H1 (cell line): ENCODE results near the gene PWP1. TPM values are rescaled to one million over a fixed set of nuclear protein-coding genes. Genes with fewer than 3 reads are reported as not detected.

ENCODE experiments used
- CTCF ChIA-PET: fragments of 300-600 bp; sonication (Branson Sonifier 250); formaldehyde crosslinking; loops from one replicate; lab custom pipeline; 2021; ENCODE audit not compliant: partially characterized antibody; lab: Charles Lee
- POLR2A ChIA-PET: fragments of 300-600 bp; sonication (Branson Sonifier 250); formaldehyde crosslinking; loops from one replicate; lab custom pipeline; 2021; ENCODE audit warnings: inconsistent platforms; ENCODE audit not compliant: partially characterized antibody; lab: Charles Lee
- DNase-seq, 2 experiments: peaks; one replicate each; pipeline versions ENCODE4 v3.0.0 to v3.0.0-alpha.2; 2010 to 2022; ENCODE audit warnings: low spot score in 2 of 2, low read depth in 1 of 2, mixed read lengths in 1 of 2
- FAIRE-seq: peaks from 2 replicates; lab custom pipeline; 2011; peaks lifted over from hg19 to GRCh38; lab: Jason Lieb, UNC
- H2AFZ ChIP-seq: 2 replicates; pipeline ENCODE4 v1.8.1; 2012; ENCODE audit warnings: low read length, inconsistent platforms
- H2AK5ac ChIP-seq: 2 replicates; pipeline ENCODE4 v1.6.1; 2013; ENCODE audit warnings: low read depth, low read length
- H2BK120ac ChIP-seq: replicated peaks from 2 replicates; pipeline ENCODE3; 2013; ENCODE audit warnings: low read depth, low read length, inconsistent platforms
- H2BK12ac ChIP-seq: 2 replicates; pipeline ENCODE4 v1.6.1; 2013; ENCODE audit warnings: low read depth, low read length
- H2BK15ac ChIP-seq: 2 replicates; pipeline ENCODE4 v1.6.1; 2013; ENCODE audit warnings: low read length
- H2BK20ac ChIP-seq: 2 replicates; pipeline ENCODE4 v1.6.1; 2013; ENCODE audit warnings: low read length
- H2BK5ac ChIP-seq: 2 replicates; pipeline ENCODE4 v1.6.1; 2013; ENCODE audit warnings: low read depth, low read length
- H3K14ac ChIP-seq: 2 replicates; pipeline ENCODE4 v1.6.1; 2013; ENCODE audit warnings: inconsistent platforms; ENCODE audit not compliant: insufficient read length
- H3K18ac ChIP-seq: 2 replicates; pipeline ENCODE4 v1.6.1; 2013; ENCODE audit warnings: low read length; ENCODE audit errors: extremely low read depth
- H3K23ac ChIP-seq: 2 replicates; pipeline ENCODE4 v1.6.1; 2013; ENCODE audit warnings: inconsistent platforms; ENCODE audit not compliant: insufficient read length
- H3K23me2 ChIP-seq: 2 replicates; pipeline ENCODE4 v1.6.1; 2013; ENCODE audit warnings: low read depth, low read length
- H3K27ac ChIP-seq: 2 replicates; pipeline ENCODE4 v1.6.1; 2011; ENCODE audit warnings: low read depth, low read length, inconsistent platforms
- H3K27me3 ChIP-seq, 4 experiments: replicated peaks in 1 of 4; 1 replicate in 1 of 4; 2 replicates in 3 of 4; pipeline versions ENCODE4 v1.6.1 to v1.8.1; 2011 to 2013; ENCODE audit warnings: low read length in 3 of 4, mild to moderate bottlenecking in 3 of 4, inconsistent platforms in 2 of 4, mixed read lengths in 2 of 4, moderate library complexity in 1 of 4; ENCODE audit not compliant: control insufficient read depth in 3 of 4, insufficient read depth in 3 of 4; ENCODE audit errors: extremely low read depth in 1 of 4
- H3K36me3 ChIP-seq, 4 experiments: 2 replicates each; pipeline versions ENCODE4 v1.6.1 to v1.8.1; 2011 to 2013; ENCODE audit warnings: mild to moderate bottlenecking in 4 of 4, low read length in 3 of 4, moderate library complexity in 2 of 4, control low read depth in 1 of 4, inconsistent platforms in 1 of 4; ENCODE audit not compliant: insufficient read depth in 4 of 4, control insufficient read depth in 2 of 4
- H3K4ac ChIP-seq: replicated peaks from 2 replicates; pipeline ENCODE3; 2013; ENCODE audit warnings: low read length, low read depth, mixed read lengths, inconsistent platforms; ENCODE audit not compliant: insufficient read length
- H3K4me1 ChIP-seq, 4 experiments: replicated peaks in 1 of 4; 1 replicate in 1 of 4; 2 replicates in 3 of 4; pipeline versions ENCODE4 v1.6.1 to v1.8.1; 2011 to 2013; ENCODE audit warnings: low read length in 3 of 4, inconsistent platforms in 2 of 4, mixed read lengths in 1 of 4; ENCODE audit not compliant: insufficient read depth in 4 of 4, control insufficient read depth in 3 of 4
- H3K4me2 ChIP-seq, 2 experiments: 2 replicates each; pipeline versions ENCODE4 v1.6.1 to v1.8.1; 2011 to 2013; ENCODE audit warnings: low read depth in 2 of 2, low read length in 2 of 2, control low read depth in 1 of 2, inconsistent platforms in 1 of 2, mild to moderate bottlenecking in 1 of 2; ENCODE audit not compliant: insufficient read depth in 1 of 2
- H3K4me3 ChIP-seq, 4 experiments: fragments of 200-600, 300-600 bp in 1 of 4; sonication (generic), shearing (Covaris generic), sonication (Bioruptor Twin) in 1 of 4; 2 replicates each; pipeline versions ENCODE4 v1.5.1 to v1.8.1; 2011 to 2016; ENCODE audit warnings: low read length in 4 of 4, low read depth in 3 of 4, control low read depth in 2 of 4, inconsistent platforms in 2 of 4, mild to moderate bottlenecking in 2 of 4, mixed read lengths in 1 of 4, moderate library complexity in 1 of 4; ENCODE audit not compliant: insufficient read depth in 2 of 4; ENCODE audit errors: extremely low read depth in 1 of 4
- H3K56ac ChIP-seq: replicated peaks from 2 replicates; pipeline ENCODE3; 2013; ENCODE audit warnings: low read depth, mild to moderate bottlenecking, mixed read lengths, low read length, inconsistent platforms; ENCODE audit not compliant: insufficient read length
- H3K79me1 ChIP-seq: 2 replicates; pipeline ENCODE4 v1.6.1; 2013; ENCODE audit warnings: low read depth, low read length, control low read depth
- H3K79me2 ChIP-seq, 2 experiments: 2 replicates each; pipeline versions ENCODE4 v1.6.1 to v1.8.1; 2012 to 2013; ENCODE audit warnings: low read length in 2 of 2, mild to moderate bottlenecking in 2 of 2, inconsistent platforms in 1 of 2; ENCODE audit not compliant: insufficient read depth in 2 of 2, control insufficient read depth in 1 of 2
- H3K9ac ChIP-seq, 4 experiments: replicated peaks in 1 of 4; 1 replicate in 1 of 4; 2 replicates in 3 of 4; pipeline versions ENCODE4 v1.6.1 to v1.8.1; 2011 to 2013; ENCODE audit warnings: low read depth in 3 of 4, low read length in 3 of 4, control low read depth in 2 of 4, mild to moderate bottlenecking in 2 of 4, moderate library complexity in 2 of 4, inconsistent platforms in 1 of 4; ENCODE audit errors: extremely low read depth in 1 of 4
- H3K9me3 ChIP-seq, 2 experiments: 2 replicates each; pipeline versions ENCODE4 v1.6.1 to v1.8.1; 2012 to 2013; ENCODE audit warnings: mild to moderate bottlenecking in 2 of 2, moderate library complexity in 2 of 2, control low read depth in 1 of 2, inconsistent platforms in 1 of 2, low read depth in 1 of 2, low read length in 1 of 2, mixed read lengths in 1 of 2; ENCODE audit not compliant: insufficient read depth in 2 of 2
- H4K20me1 ChIP-seq, 2 experiments: replicated peaks in 1 of 2; 2 replicates each; pipeline versions ENCODE3 to v1.8.1; 2011 to 2013; ENCODE audit warnings: inconsistent platforms in 2 of 2, low read length in 2 of 2, mild to moderate bottlenecking in 1 of 2; ENCODE audit not compliant: insufficient read depth in 2 of 2, control insufficient read depth in 1 of 2
- H4K5ac ChIP-seq: 2 replicates; pipeline ENCODE4 v1.6.1; 2013; ENCODE audit warnings: low read length, low read depth, mixed read lengths, inconsistent platforms; ENCODE audit not compliant: insufficient read length
- H4K8ac ChIP-seq: 2 replicates; pipeline ENCODE4 v1.8.0; 2013; ENCODE audit warnings: mild to moderate bottlenecking, moderate library complexity, low read length, inconsistent platforms; ENCODE audit not compliant: insufficient read depth; ENCODE audit errors: extremely low read depth
- H4K91ac ChIP-seq: replicated peaks from 2 replicates; pipeline ENCODE3; 2013; ENCODE audit warnings: low read length, mixed read lengths, inconsistent platforms; ENCODE audit not compliant: insufficient read length
- ATF2 ChIP-seq: IDR thresholded peaks from 2 replicates; pipeline ENCODE4 v1.6.1; 2012; ENCODE audit warnings: low read length, inconsistent platforms
- CTBP2 ChIP-seq: IDR thresholded peaks from 2 replicates; pipeline ENCODE4 v1.7.0; 2011; ENCODE audit warnings: borderline replicate concordance, mild to moderate bottlenecking, moderate library complexity, mixed read lengths, low read length; ENCODE audit not compliant: insufficient read depth, insufficient read length
- HDAC6 ChIP-seq: IDR thresholded peaks from one replicate; pipeline ENCODE4 v1.7.1; 2012; ENCODE audit warnings: low read depth, mild to moderate bottlenecking, inconsistent platforms, low read length, moderate library complexity
- MAFK ChIP-seq: IDR thresholded peaks from 2 replicates; pipeline ENCODE4 v1.6.1; 2012; ENCODE audit warnings: low read depth, mild to moderate bottlenecking, improper control_type of control experiment, low read length
- RAD21 ChIP-seq, 2 experiments: IDR thresholded peaks in 1 of 2; conservative IDR thresholded peaks in 1 of 2; 2 replicates each; pipeline ENCODE4 v1.6.1; 2011; ENCODE audit warnings: low read depth in 2 of 2, low read length in 2 of 2, improper control_type of control experiment in 1 of 2, inconsistent platforms in 1 of 2, mild to moderate bottlenecking in 1 of 2, moderate library complexity in 1 of 2
- SIN3A ChIP-seq, 2 experiments: IDR thresholded peaks in 1 of 2; conservative IDR thresholded peaks in 1 of 2; 2 replicates each; pipeline ENCODE4 v1.6.1; 2011 to 2012; ENCODE audit warnings: low read length in 2 of 2, improper control_type of control experiment in 1 of 2, low read depth in 1 of 2, mild to moderate bottlenecking in 1 of 2
- WGBS, 2 experiments: shearing (Covaris generic) in 1 of 2; methylation state at CpG; one replicate each; pipeline versions ENCODE4 v1.1.6 to v1.1.7; 2013 to 2015; ENCODE audit warnings: low lambda C conversion rate in 2 of 2, mixed read lengths in 2 of 2, inconsistent platforms in 1 of 2, low coverage in 1 of 2, missing lambda C conversion rate in 1 of 2; ENCODE audit not compliant: insufficient replicate concordance in 2 of 2, insufficient coverage in 1 of 2, insufficient read length in 1 of 2; ENCODE audit errors: extremely low coverage in 1 of 2, missing lambda C conversion rate in 1 of 2; 5-methylcytosine and 5-hydroxymethylcytosine counted together
- polyA plus RNA-seq, 7 experiments: library from polyadenylated mRNA; depleted of rRNA in 3 of 7; stranded (reverse) in 5 of 7; unstranded in 2 of 7; fragments of >200 nt in 5 of 7; fragments of 200-250 nt in 2 of 7; gene quantifications; 1 replicate in 5 of 7; 2 replicates in 1 of 7; 4 replicates in 1 of 7; pipeline versions ENCODE4 v1.2.1 to v1.2.3, GENCODE V29; 2011 to 2013; ENCODE audit warnings: missing spikeins in 2 of 7, mixed read lengths in 2 of 7
- total RNA-seq: library from RNA; stranded (reverse); fragmentation: NEBNext Ultra II Directional; extraction: Animal tissue kit (Norgen Biotek cat#: 25700); gene quantifications from 2 replicates; pipeline ENCODE4 v1.2.1, GENCODE V29; 2021

The PWP1 gene
- total and polyA plus RNA-seq, 2 of the 8 experiments (the other 6 are each of a cell fraction or from before 2014, with no cell fraction given), result 57.8 to 78.5 TPM

- WGBS, 2 experiments, result 84% methylated on average over 10 of the region's 10 CpGs; no CpG with 5 or more reads in 1 of the 2 experiments
- no peak for TF ChIP-seq CTBP2
- no peak for TF ChIP-seq SIN3A (conservative IDR thresholded peaks at IDR 0.05 in 1 of 2, IDR thresholded peaks at IDR 0.05 in 1 of 2; ENCODE audit: low read depth in 1 of 2, low read length in 2 of 2)
- no peak for TF ChIP-seq RAD21 (IDR thresholded peaks at IDR 0.05 in 1 of 2, conservative IDR thresholded peaks at IDR 0.05 in 1 of 2; ENCODE audit: low read depth in 2 of 2, low read length in 2 of 2)
- TF ChIP-seq HDAC6, result no peak
- TF ChIP-seq MAFK, result no peak
- no peak for TF ChIP-seq ATF2
Observed at GRCh38 chr12:107650977-107651376, 34.6 kb upstream of the PWP1 start.

More at GRCh38 chr12:107650977-107651376, 34.6 kb upstream of the PWP1 start:
- Histone ChIP-seq H3K27ac (no peak overlapping the region), H2BK20ac (no peak overlapping the region), H4K20me1 (no peaks in the 10 kb centered on the region), H2BK15ac (no peak overlapping the region), H3K23me2 (no peaks in the 10 kb centered on the region), H2AFZ (no peak overlapping the region), H2BK12ac (no peak overlapping the region), H4K91ac (no peak overlapping the region), H3K14ac (no peak overlapping the region), H3K4me3 (no peak overlapping the region), H3K4ac (no peak overlapping the region), H3K27me3 (no peaks in the 10 kb centered on the region), H2AK5ac (no peak overlapping the region), H4K5ac (no peak overlapping the region), H3K9me3 (peaks cover 0 to 2% of the 10 kb centered on the region in 2 experiments; a peak in 1 of 4 replicates), H3K9ac (no peak overlapping the region), H2BK5ac (0 out of 2 replicates have a peak overlapping the region, but pooled peaks have one; percentile 1), H4K8ac (no peak overlapping the region), H3K79me2 (no peaks in the 10 kb centered on the region), H3K4me2 (no peak overlapping the region), H3K79me1 (no peaks in the 10 kb centered on the region), H3K23ac (no peak overlapping the region), H3K4me1 (peaks cover 9 to 22% (median 15%) of the 10 kb centered on the region in 4 experiments), H3K18ac (peak overlapping the region; percentile 62; the same call in 1 of the 2 replicates), H3K36me3 (no peaks in the 10 kb centered on the region), H2BK120ac (no peak overlapping the region), H3K56ac (no peak overlapping the region)
- no peak for DNase-seq
- POLR2A ChIA-PET, result interaction anchor here (0.7 kb wide), 1 partner anchor 8 kb away, joined by 3 read pairs; no protein-coding TSS in a partner anchor
- FAIRE-seq, result no peak
- CTCF ChIA-PET, result no interaction called here
